ENCODE measurements around the gene ZNF460. TPM values are rescaled to one million over a fixed set of nuclear protein-coding genes. Genes with fewer than 3 reads are reported as not detected.

Gene ZNF460
- total and polyA plus RNA-seq, 5 donors from 2014 or later = 3.0 to 68.5 (median 6.0) TPM

DNA sequence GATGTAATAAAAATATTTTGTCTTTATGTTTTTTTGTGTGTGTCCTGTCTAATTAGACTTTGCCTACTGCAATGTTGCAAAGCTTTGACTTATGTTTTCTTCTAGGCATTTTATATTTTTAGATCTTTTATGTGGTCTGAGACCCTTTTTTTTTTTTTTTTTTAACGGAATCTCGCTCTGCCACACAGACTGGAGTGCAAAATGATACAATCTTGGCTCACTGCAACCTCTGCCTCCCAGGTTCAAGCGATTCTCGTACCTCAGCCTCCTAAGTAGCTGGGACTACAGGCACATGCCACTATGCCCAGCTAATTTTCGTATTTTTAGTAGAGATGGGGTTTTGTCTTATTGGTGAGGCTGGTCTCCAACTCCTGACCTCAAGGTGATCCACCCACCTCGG lies 62.3 kb downstream of the ZNF460 start:
- no peaks in the 10 kb centered on the region for H3K36me3 ChIP-seq (ENCODE audit: control insufficient read depth, insufficient read depth, low read length)
- peaks cover 0 to 21% (median 7%) of the 10 kb centered on the region in 7 donors for H3K9me3 Mint-ChIP-seq
- H3K27ac ChIP-seq (ENCODE audit: insufficient read depth, low read length, poor library complexity, severe bottlenecking) = no peak overlapping the region
- H3K4me1 Mint-ChIP-seq = no peaks in the 10 kb centered on the region
- no peak overlapping the region for H3K4me3 ChIP-seq (ENCODE audit: low read depth, low read length)
- DNase-seq = no peak
- no peak for ATAC-seq (ENCODE audit: low read depth in 2 of 2)
- no peaks in the 10 kb centered on the region for H3K4me1 ChIP-seq (ENCODE audit: control insufficient read depth, insufficient read depth, low read length, poor library complexity, severe bottlenecking)
- H3K9me3 ChIP-seq (ENCODE audit: control insufficient read depth in 2 of 2, low read length in 2 of 2) = peaks cover 3 to 4% of the 10 kb centered on the region in 2 experiments
- H3K36me3 Mint-ChIP-seq = no peaks in the 10 kb centered on the region
- H3K27ac Mint-ChIP-seq = no peak overlapping the region
- H3K4me3 Mint-ChIP-seq = no peak overlapping the region
- H3K27me3 Mint-ChIP-seq = peaks cover 11% of the 10 kb centered on the region
- H3K27me3 ChIP-seq (ENCODE audit: control insufficient read depth, insufficient read depth, low read length) = no peaks in the 10 kb centered on the region

Other genes with a start within 250 kb of the ZNF460 start
- gene USP29, start 160.5 kb upstream of the ZNF460 start, total RNA-seq = not detected
- not detected for gene USP29, start 160.5 kb upstream of the ZNF460 start, polyA plus RNA-seq
- gene ZIM3, start 135.3 kb upstream of the ZNF460 start, total RNA-seq = not detected
- not detected for gene ZIM3, start 135.3 kb upstream of the ZNF460 start, polyA plus RNA-seq
- gene DUXA, start 113.0 kb upstream of the ZNF460 start, total RNA-seq = not detected
- not detected for gene DUXA, start 113.0 kb upstream of the ZNF460 start, polyA plus RNA-seq
- 35.9 TPM for gene ZNF264, start 89.0 kb upstream of the ZNF460 start, total RNA-seq
- 10 to 100 TPM; 12.9 to 25.4 (median 18.1) TPM for gene ZNF264, start 89.0 kb upstream of the ZNF460 start, polyA plus RNA-seq
- gene AURKC, start 49.5 kb upstream of the ZNF460 start, total RNA-seq = 0.69 TPM
- under 1 TPM in 1 of 4 donors, not detected in 3; 0.22 TPM for gene AURKC, start 49.5 kb upstream of the ZNF460 start, polyA plus RNA-seq
- 30.7 TPM for gene ZNF805, start 39.9 kb upstream of the ZNF460 start, total RNA-seq
- 1 to 10 TPM; 1.9 to 6.6 (median 4.0) TPM for gene ZNF805, start 39.9 kb upstream of the ZNF460 start, polyA plus RNA-seq
- 4.5 TPM for gene ZNF543, start 40.0 kb downstream of the ZNF460 start, total RNA-seq
- gene ZNF543, start 40.0 kb downstream of the ZNF460 start, polyA plus RNA-seq = 1 to 10 TPM; 2.6 to 6.6 (median 4.5) TPM
- 6.8 TPM for gene ZNF304, start 70.8 kb downstream of the ZNF460 start, total RNA-seq
- 1 to 10 TPM; 1.9 to 4.4 (median 2.8) TPM for gene ZNF304, start 70.8 kb downstream of the ZNF460 start, polyA plus RNA-seq
- 11.4 TPM for gene TRAPPC2B, start 83.1 kb downstream of the ZNF460 start, total RNA-seq
- 10 to 100 TPM; 23.0 to 28.6 (median 25.3) TPM for gene TRAPPC2B, start 83.1 kb downstream of the ZNF460 start, polyA plus RNA-seq
- 2.1 TPM for gene ZNF547, start 83.1 kb downstream of the ZNF460 start, total RNA-seq
- 1 to 10 TPM in 2 of 4 donors, under 1 TPM in 1, not detected in 1; 0.77 to 1.9 (median 1.5) TPM for gene ZNF547, start 83.1 kb downstream of the ZNF460 start, polyA plus RNA-seq
- 75.9 TPM for gene ZNF548, start 109.4 kb downstream of the ZNF460 start, total RNA-seq
- gene ZNF548, start 109.4 kb downstream of the ZNF460 start, polyA plus RNA-seq = 10 to 100 TPM; 14.6 to 21.7 (median 17.7) TPM
- gene ZNF17, start 130.7 kb downstream of the ZNF460 start, total RNA-seq = 5.6 TPM
- 1 to 10 TPM; 2.9 to 9.7 (median 5.3) TPM for gene ZNF17, start 130.7 kb downstream of the ZNF460 start, polyA plus RNA-seq
- 5.1 TPM for gene ZNF749, start 154.8 kb downstream of the ZNF460 start, total RNA-seq
- 10 to 100 TPM in 1 of 4 donors, 1 to 10 TPM in 3; 6.2 to 10.9 (median 8.2) TPM for gene ZNF749, start 154.8 kb downstream of the ZNF460 start, polyA plus RNA-seq
- 0.15 TPM for gene VN1R1, start 176.7 kb downstream of the ZNF460 start, total RNA-seq
- gene VN1R1, start 176.7 kb downstream of the ZNF460 start, polyA plus RNA-seq = under 1 TPM in 1 of 4 donors, not detected in 3; 0.10 TPM
- gene ZNF772, start 197.1 kb downstream of the ZNF460 start, total RNA-seq = 0.74 TPM
- gene ZNF772, start 197.1 kb downstream of the ZNF460 start, polyA plus RNA-seq = 1 to 10 TPM in 3 of 4 donors, under 1 TPM in 1; 0.09 to 4.2 (median 3.4) TPM
- gene ZNF419, start 207.3 kb downstream of the ZNF460 start, total RNA-seq = 8.9 TPM
- 10 to 100 TPM in 1 of 4 donors, 1 to 10 TPM in 3; 5.9 to 11.0 (median 8.3) TPM for gene ZNF419, start 207.3 kb downstream of the ZNF460 start, polyA plus RNA-seq
- gene ZNF773, start 219.5 kb downstream of the ZNF460 start, total RNA-seq = 7.2 TPM
- 10 to 100 TPM in 3 of 4 donors, 1 to 10 TPM in 1; 7.0 to 11.3 (median 10.6) TPM for gene ZNF773, start 219.5 kb downstream of the ZNF460 start, polyA plus RNA-seq
- gene ZNF549, start 246.9 kb downstream of the ZNF460 start, total RNA-seq = 5.2 TPM
- 1 to 10 TPM; 4.3 to 9.2 (median 7.7) TPM for gene ZNF549, start 246.9 kb downstream of the ZNF460 start, polyA plus RNA-seq